Embryonic facial prominence (tissue), 1 donor: Measurements from ENCODE around the gene GIMAP8.
"Not testable (repeated sequence)": the region's sequence is repeated elsewhere in the genome, so short reads cannot be mapped to it uniquely, and the experiment has no call there.

ENCODE experiments used
- DNase-seq: peaks from one replicate; pipeline ENCODE4 v3.0.0-alpha.2; 2016; ENCODE audit errors: extremely low spot score

The GIMAP8 gene

GRCh38 chr7:150514748-150515222, 64.4 kb downstream of the GIMAP8 start, which contains the start of gene GIMAP7:
TSS of gene GIMAP7 (plus strand) at chr7:150514872. CDS start at chr7:150519975, 5,103 bp downstream.
- no peak for DNase-seq

- DNase-seq, result no peak
Observed at GRCh38 chr7:150515248-150516147, 65.1 kb downstream of the GIMAP8 start.

- no peak for DNase-seq
Observed at GRCh38 chr7:150516956-150517745, 66.7 kb downstream of the GIMAP8 start.

- DNase-seq, result no peak
Observed at GRCh38 chr7:150519310-150519709, 68.9 kb downstream of the GIMAP8 start.

- DNase-seq, result no peak
Observed at GRCh38 chr7:150520145-150520544, 69.7 kb downstream of the GIMAP8 start.

- not testable (repeated sequence) for DNase-seq
Observed at GRCh38 chr7:150522931-150523330, 72.5 kb downstream of the GIMAP8 start.

GRCh38 chr7:150524018-150524417, 73.6 kb downstream of the GIMAP8 start:
- DNase-seq, result no peak
